Stomach (tissue), 4 donors: Measurements from ENCODE around the gene BACE2.

ENCODE experiments used
- EP300 ChIP-seq: sonication (generic); formaldehyde crosslinking; IDR thresholded peaks from one replicate; pipeline ENCODE4 v1.6.1; 2017; ENCODE audit warnings: antibody characterized with exemption
- POLR2AphosphoS5 ChIP-seq, 3 donors: sonication (generic); formaldehyde crosslinking; IDR thresholded peaks; one replicate each; pipeline ENCODE4 v1.6.1; 2016; ENCODE audit warnings: antibody characterized with exemption in 3 of 3
- TF ChIP-seq, protein P1 (sequence below), 7 experiments: fragments of 450-650 bp in 4 of 7; fragments of 200-600 bp in 3 of 7; sonication (generic) in 3 of 7; IDR thresholded peaks; one replicate each; pipeline ENCODE4 v1.5.1; 2016 to 2019; ENCODE audit warnings: antibody characterized with exemption in 7 of 7, control low read depth in 2 of 7, mild to moderate bottlenecking in 1 of 7

GRCh38 chr21:41185802-41186201, 17.8 kb downstream of the BACE2 start:
- no peak for TF ChIP-seq POLR2AphosphoS5 (IDR thresholded peaks at IDR 0.05)
- TF ChIP-seq, protein P1, sequence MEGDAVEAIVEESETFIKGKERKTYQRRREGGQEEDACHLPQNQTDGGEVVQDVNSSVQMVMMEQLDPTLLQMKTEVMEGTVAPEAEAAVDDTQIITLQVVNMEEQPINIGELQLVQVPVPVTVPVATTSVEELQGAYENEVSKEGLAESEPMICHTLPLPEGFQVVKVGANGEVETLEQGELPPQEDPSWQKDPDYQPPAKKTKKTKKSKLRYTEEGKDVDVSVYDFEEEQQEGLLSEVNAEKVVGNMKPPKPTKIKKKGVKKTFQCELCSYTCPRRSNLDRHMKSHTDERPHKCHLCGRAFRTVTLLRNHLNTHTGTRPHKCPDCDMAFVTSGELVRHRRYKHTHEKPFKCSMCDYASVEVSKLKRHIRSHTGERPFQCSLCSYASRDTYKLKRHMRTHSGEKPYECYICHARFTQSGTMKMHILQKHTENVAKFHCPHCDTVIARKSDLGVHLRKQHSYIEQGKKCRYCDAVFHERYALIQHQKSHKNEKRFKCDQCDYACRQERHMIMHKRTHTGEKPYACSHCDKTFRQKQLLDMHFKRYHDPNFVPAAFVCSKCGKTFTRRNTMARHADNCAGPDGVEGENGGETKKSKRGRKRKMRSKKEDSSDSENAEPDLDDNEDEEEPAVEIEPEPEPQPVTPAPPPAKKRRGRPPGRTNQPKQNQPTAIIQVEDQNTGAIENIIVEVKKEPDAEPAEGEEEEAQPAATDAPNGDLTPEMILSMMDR (IDR thresholded peaks at IDR 0.05): no peak
- TF ChIP-seq EP300: no peak
